Spleen (tissue), 11 donors: ENCODE measurements around the gene NACAD. TPM values are rescaled to one million over a fixed set of nuclear protein-coding genes. Genes with fewer than 3 reads are reported as not detected.

Source experiments
- DNase-seq: peaks from one replicate; pipeline ENCODE4 v3.0.0-alpha.2; 2020
- H3K27ac ChIP-seq, 8 donors: fragments of 200-600 bp; sonication (generic) in 7 of 8; 1 replicate in 4 of 8; 2 replicates in 4 of 8; pipeline versions ENCODE4 v1.5.0 to v1.8.0; 2016 to 2021; ENCODE audit warnings: inconsistent platforms in 4 of 8, mild to moderate bottlenecking in 4 of 8, moderate library complexity in 1 of 8
- H3K27me3 ChIP-seq, 7 donors: fragments of 200-600 bp; sonication (generic) in 6 of 7; replicated peaks in 1 of 7; 1 replicate in 4 of 7; 2 replicates in 3 of 7; pipeline versions ENCODE4 v1.5.0 to v1.8.0; 2016 to 2021; ENCODE audit warnings: inconsistent platforms in 3 of 7, mild to moderate bottlenecking in 1 of 7
- H3K36me3 ChIP-seq, 6 donors: fragments of 200-600 bp; sonication (generic) in 5 of 6; 1 replicate in 4 of 6; 2 replicates in 2 of 6; pipeline versions ENCODE4 v1.5.0 to v1.8.0; 2016 to 2021; ENCODE audit warnings: inconsistent platforms in 2 of 6
- H3K4me1 ChIP-seq, 6 donors: fragments of 200-600 bp; sonication (generic) in 5 of 6; 1 replicate in 3 of 6; 2 replicates in 3 of 6; pipeline versions ENCODE4 v1.5.0 to v1.8.0; 2016 to 2021; ENCODE audit warnings: inconsistent platforms in 3 of 6
- H3K4me3 ChIP-seq, 8 donors: fragments of 200-600 bp; sonication (generic) in 7 of 8; 1 replicate in 4 of 8; 2 replicates in 4 of 8; pipeline versions ENCODE4 v1.5.0 to v1.8.0; 2016 to 2021; ENCODE audit warnings: inconsistent platforms in 4 of 8, mild to moderate bottlenecking in 4 of 8, moderate library complexity in 2 of 8
- H3K9me3 ChIP-seq, 8 donors: fragments of 200-600 bp; sonication (generic) in 7 of 8; 1 replicate in 4 of 8; 2 replicates in 4 of 8; pipeline versions ENCODE4 v1.5.0 to v1.8.0; 2016 to 2021; ENCODE audit warnings: inconsistent platforms in 4 of 8
- POLR2A ChIP-seq, 3 donors: fragments of 450-650 bp; IDR thresholded peaks; one replicate each; pipeline ENCODE4 v1.5.1; 2017; ENCODE audit warnings: antibody characterized with exemption in 3 of 3, mild to moderate bottlenecking in 1 of 3
- POLR2AphosphoS5 ChIP-seq, 3 donors: sonication (generic); formaldehyde crosslinking; IDR thresholded peaks; one replicate each; pipeline ENCODE4 v1.5.1; 2017; ENCODE audit warnings: antibody characterized with exemption in 3 of 3
- WGBS, 5 donors: extraction: QIAGEN DNeasy Blood & Tissue Kit in 3 of 5; methylation state at CpG; one replicate each; pipeline versions ENCODE4 v1.1.5 to v1.1.7; 2013 to 2018; 5-methylcytosine and 5-hydroxymethylcytosine counted together
- intact Hi-C: fragments of 100-400 bp; cut with DNase I; formaldehyde crosslinking; loops from one replicate; pipeline ENCODE4 v1.15.0; 2023; ENCODE audit warnings: low total_unique reads
- polyA plus RNA-seq, 3 donors: library from polyadenylated mRNA; stranded (reverse); fragments of 200-250 nt; gene quantifications; one replicate each; pipeline ENCODE4 v1.2.1, GENCODE V29; 2013
- total RNA-seq, 7 donors: library from RNA; depleted of rRNA in 3 of 7; stranded (reverse); fragments of >200 nt in 3 of 7; fragmentation: NEBNext Ultra II Directional in 4 of 7; extraction: Animal tissue kit (Norgen Biotek cat#: 25700) in 4 of 7; gene quantifications; one replicate each; pipeline versions ENCODE4 v1.1.0 to v1.2.1, GENCODE V29; 2016 to 2021
- TF ChIP-seq, protein P1 (sequence below), 11 experiments: fragments of 200-600 bp in 7 of 11; fragments of 450-650 bp in 4 of 11; sonication (generic) in 4 of 11; IDR thresholded peaks in 8 of 11; conservative IDR thresholded peaks in 3 of 11; 1 replicate in 7 of 11; 2 replicates in 4 of 11; pipeline versions ENCODE4 v1.4.0 to v1.8.0; 2016 to 2021; ENCODE audit warnings: antibody characterized with exemption in 11 of 11, inconsistent platforms in 4 of 11, mild to moderate bottlenecking in 1 of 11
- donor health status: healthy with polysubstance abuse.
- donor health status: DM: no; HTN: no; CAD: no; lungs with moderate emphysema.
- donor health status: DM: no; HTN: no; CAD: no.
- donor health status: Bipolar disorder and iron deficiency.
- donor health status: healthy.
- donor health status: DM: no; HTN: no; CAD: no.
- donor health status: DM: yes; HTN: yes; CAD: no.

Gene NACAD
- total and polyA plus RNA-seq, 10 donors = 0.30 to 6.2 (median 1.7) TPM

DNA sequence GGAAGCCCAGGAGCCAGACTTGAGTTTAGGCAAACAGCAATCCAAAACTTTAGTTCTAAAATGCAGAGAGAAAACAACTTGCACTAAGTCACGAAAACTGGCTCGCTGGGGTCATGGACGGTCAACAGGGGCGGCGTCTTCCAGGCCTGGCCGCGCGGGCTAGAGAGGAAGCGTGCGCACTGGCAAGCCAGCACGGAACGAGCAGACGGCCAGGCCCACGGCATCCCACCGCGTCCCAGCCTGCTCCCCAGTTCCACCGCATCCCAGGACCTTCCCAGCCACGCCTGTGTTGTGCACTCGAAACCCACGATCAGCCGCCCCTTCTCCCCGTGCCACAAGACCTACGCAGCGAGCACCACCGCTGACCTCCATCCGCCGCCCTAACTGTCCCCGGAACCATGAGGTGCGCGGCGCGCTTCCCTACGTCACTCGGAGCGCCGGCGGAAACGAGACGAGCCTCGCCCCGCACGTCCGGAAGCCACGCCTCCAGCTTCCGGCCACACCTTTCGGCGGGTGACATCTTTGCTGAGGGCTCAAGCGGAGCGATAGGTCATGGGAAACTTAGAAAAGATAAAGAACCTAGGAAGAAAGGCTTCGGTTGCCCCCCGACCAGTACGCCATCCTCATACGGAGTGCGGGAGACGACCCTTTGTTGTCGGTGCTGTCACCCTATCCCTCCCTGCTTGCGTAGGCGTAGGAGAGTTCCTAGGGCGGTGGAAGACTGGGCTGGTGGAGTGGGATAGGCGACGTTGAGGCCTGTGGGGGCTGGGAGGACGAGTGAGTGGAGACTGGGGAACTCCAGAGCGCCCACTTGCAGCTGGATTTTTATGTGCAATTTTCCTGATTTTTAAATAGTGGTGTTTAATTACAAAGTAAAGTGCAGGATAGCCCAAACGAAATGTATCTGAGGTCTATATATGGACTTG is 22.8 kb upstream of the NACAD start, which contains the start of gene TBRG4:
Gene TBRG4 (minus strand): TSS at position 400 of the 926 bp plus-strand sequence. CDS start 2,460 bp downstream, outside the sequence.
- H3K27me3 ChIP-seq = no peaks in the 10 kb centered on the region
- 0 to 1% (median 0%) methylated on average over 60 to 64 of the region's 64 CpGs for WGBS, 5 donors
- no peaks in the 10 kb centered on the region for H3K9me3 ChIP-seq
- H3K4me3 ChIP-seq = peak within 1 kb of the TSS; percentile 82 to 95 (median 88)
- TF ChIP-seq POLR2AphosphoS5 (IDR thresholded peaks at IDR 0.05) (peak; percentile 99 to 100 (median 99)), POLR2A (IDR thresholded peaks at IDR 0.05) (peak; percentile 55 to 86 (median 68))
- TF ChIP-seq, protein P1, sequence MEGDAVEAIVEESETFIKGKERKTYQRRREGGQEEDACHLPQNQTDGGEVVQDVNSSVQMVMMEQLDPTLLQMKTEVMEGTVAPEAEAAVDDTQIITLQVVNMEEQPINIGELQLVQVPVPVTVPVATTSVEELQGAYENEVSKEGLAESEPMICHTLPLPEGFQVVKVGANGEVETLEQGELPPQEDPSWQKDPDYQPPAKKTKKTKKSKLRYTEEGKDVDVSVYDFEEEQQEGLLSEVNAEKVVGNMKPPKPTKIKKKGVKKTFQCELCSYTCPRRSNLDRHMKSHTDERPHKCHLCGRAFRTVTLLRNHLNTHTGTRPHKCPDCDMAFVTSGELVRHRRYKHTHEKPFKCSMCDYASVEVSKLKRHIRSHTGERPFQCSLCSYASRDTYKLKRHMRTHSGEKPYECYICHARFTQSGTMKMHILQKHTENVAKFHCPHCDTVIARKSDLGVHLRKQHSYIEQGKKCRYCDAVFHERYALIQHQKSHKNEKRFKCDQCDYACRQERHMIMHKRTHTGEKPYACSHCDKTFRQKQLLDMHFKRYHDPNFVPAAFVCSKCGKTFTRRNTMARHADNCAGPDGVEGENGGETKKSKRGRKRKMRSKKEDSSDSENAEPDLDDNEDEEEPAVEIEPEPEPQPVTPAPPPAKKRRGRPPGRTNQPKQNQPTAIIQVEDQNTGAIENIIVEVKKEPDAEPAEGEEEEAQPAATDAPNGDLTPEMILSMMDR (IDR thresholded peaks at IDR 0.05 in 8 of 11, conservative IDR thresholded peaks at IDR 0.05 in 3 of 11) = peak in 5 of 11 experiments; percentile 15 to 43 (median 27)
- intact Hi-C loops = loop anchor here (10.0 kb wide), 1 partner anchor 107 kb away; the partner anchor contains the start of gene CCM2
- peaks cover 5 to 31% (median 27%) of the 10 kb centered on the region in 6 donors for H3K36me3 ChIP-seq
- peak within 1 kb of the TSS; percentile 89 to 97 (median 93) for H3K27ac ChIP-seq
- DNase-seq = peak; percentile 99
- peaks cover 33 to 57% (median 52%) of the 10 kb centered on the region in 6 donors for H3K4me1 ChIP-seq

DNA sequence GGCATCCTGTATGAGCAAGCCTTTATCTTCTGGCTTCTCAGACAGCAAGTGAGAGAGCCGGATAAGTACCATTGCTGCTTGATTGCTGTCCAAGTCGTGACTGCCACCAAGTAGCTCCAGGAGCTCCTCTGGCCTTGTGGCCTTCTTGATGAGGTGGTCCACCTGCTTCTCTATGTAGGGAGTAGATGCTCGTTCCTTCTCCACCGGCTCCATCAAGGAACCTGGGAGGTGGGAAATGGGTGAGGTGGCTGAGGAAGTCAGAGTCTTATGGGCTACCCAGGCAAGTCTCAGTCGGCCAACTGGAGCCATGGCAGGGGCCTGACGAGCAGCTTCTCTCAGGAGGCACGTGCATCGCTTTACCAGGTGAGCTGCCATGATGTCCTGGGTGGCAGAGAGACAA is 20.1 kb upstream of the NACAD start:
- no peaks in the 10 kb centered on the region for H3K9me3 ChIP-seq
- H3K36me3 ChIP-seq = peaks cover 14 to 58% (median 54%) of the 10 kb centered on the region in 6 donors
- H3K4me3 ChIP-seq = no peak overlapping the region
- H3K4me1 ChIP-seq = peaks cover 33 to 76% (median 55%) of the 10 kb centered on the region in 6 donors
- DNase-seq = peak; percentile 53
- intact Hi-C loops = no loop called here
- 78 to 99% (median 87%) methylated on average over 8 of the region's 8 CpGs for WGBS, 5 donors
- TF ChIP-seq POLR2AphosphoS5 (IDR thresholded peaks at IDR 0.05) = no peak
- TF ChIP-seq, protein P1 (IDR thresholded peaks at IDR 0.05 in 8 of 11, conservative IDR thresholded peaks at IDR 0.05 in 3 of 11) = no peak
- TF ChIP-seq POLR2A (IDR thresholded peaks at IDR 0.05) = no peak
- H3K27ac ChIP-seq = no peak overlapping the region
- H3K27me3 ChIP-seq = no peaks in the 10 kb centered on the region

DNA sequence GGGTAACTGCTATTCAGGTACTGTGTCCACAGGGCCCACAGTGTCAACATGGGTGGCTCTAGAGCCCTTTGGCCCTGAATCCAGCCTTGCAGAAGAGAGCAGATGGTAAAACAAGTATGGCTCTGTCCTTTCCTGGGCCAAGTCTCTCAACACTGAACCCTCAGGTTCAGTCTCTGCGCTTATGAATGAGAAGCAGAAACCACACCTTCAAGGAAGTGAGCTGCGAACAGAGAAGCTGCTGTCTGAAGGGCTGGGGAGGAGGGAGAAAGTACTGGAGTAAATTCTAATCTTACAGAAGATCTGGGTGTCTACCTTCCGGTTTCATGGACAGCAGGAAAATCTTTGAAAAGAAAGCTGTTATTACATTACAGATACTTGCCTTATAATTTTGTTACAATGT is 18.6 kb upstream of the NACAD start:
- no peak overlapping the region for H3K27ac ChIP-seq
- intact Hi-C loops = no loop called here
- peak; percentile 1 for DNase-seq
- WGBS, 5 donors = 67 to 82% (median 74%) methylated on average over 3 of the region's 3 CpGs
- H3K4me1 ChIP-seq = peaks cover 30 to 71% (median 53%) of the 10 kb centered on the region in 6 donors
- TF ChIP-seq POLR2A (IDR thresholded peaks at IDR 0.05) (no peak), POLR2AphosphoS5 (IDR thresholded peaks at IDR 0.05) (no peak)
- TF ChIP-seq, protein P1 (IDR thresholded peaks at IDR 0.05 in 8 of 11, conservative IDR thresholded peaks at IDR 0.05 in 3 of 11) = no peak
- no peaks in the 10 kb centered on the region for H3K9me3 ChIP-seq
- no peaks in the 10 kb centered on the region for H3K27me3 ChIP-seq
- H3K36me3 ChIP-seq = peaks cover 19 to 73% (median 69%) of the 10 kb centered on the region in 6 donors
- no peak overlapping the region for H3K4me3 ChIP-seq

DNA sequence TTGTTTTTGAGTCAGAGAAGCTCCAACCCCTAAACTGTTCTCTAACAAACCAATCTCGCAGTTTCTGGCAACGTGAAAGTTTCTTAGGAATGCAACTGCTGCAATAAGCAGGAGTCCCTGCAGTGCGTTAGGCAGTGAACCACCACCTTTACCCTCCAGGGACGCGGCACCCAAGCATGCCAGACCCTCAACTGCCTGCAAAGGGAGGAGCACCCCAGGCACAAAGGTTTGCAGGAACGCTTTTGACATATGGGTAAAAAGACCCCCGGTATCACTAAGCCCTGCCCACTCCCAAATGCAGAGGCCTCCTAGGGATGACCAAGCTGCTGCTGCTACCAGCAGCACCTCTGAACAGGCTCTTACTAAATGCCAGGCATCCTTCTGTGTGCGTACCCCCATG is 18.1 kb upstream of the NACAD start:
- Histone ChIP-seq H3K9me3 (no peaks in the 10 kb centered on the region), H3K36me3 (peaks cover 24 to 78% (median 74%) of the 10 kb centered on the region in 6 donors), H3K27me3 (no peaks in the 10 kb centered on the region), H3K27ac (no peak overlapping the region), H3K4me1 (peaks cover 26 to 66% (median 48%) of the 10 kb centered on the region in 6 donors), H3K4me3 (no peak overlapping the region)
- DNase-seq = no peak
- intact Hi-C loops = no loop called here
- TF ChIP-seq, protein P1 (IDR thresholded peaks at IDR 0.05 in 8 of 11, conservative IDR thresholded peaks at IDR 0.05 in 3 of 11) = no peak
- TF ChIP-seq POLR2A (IDR thresholded peaks at IDR 0.05) (no peak), POLR2AphosphoS5 (IDR thresholded peaks at IDR 0.05) (no peak)
- WGBS, 5 donors = 80 to 96% (median 87%) methylated on average over 8 of the region's 8 CpGs
